Measurements from ENCODE around the gene H2AZ2.

H2AZ2 gene

GRCh38 chr7:44784364-44784763, 63.5 kb downstream of the H2AZ2 start:
- Histone ChIP-seq H3K4me3 (ENCODE audit: low read depth, low read length) (no peak overlapping the region), H3K9ac (ENCODE audit: low read depth, low read length) (no peak overlapping the region), H3K36me3 (ENCODE audit: control insufficient read depth, insufficient read depth, low read length) (no peaks in the 10 kb centered on the region), H3K27ac (ENCODE audit: low read depth, low read length) (no peak overlapping the region), H3K27me3 (ENCODE audit: control insufficient read depth, insufficient read depth, low read length) (no peaks in the 10 kb centered on the region), H3K9me3 (ENCODE audit: control insufficient read depth, insufficient read depth, low read length) (no peaks in the 10 kb centered on the region), H3K4me1 (ENCODE audit: control insufficient read depth, insufficient read depth, low read length) (no peaks in the 10 kb centered on the region)

- Histone ChIP-seq H3K36me3 (ENCODE audit: control insufficient read depth, insufficient read depth, low read length) (no peaks in the 10 kb centered on the region), H3K27ac (ENCODE audit: low read depth, low read length) (no peak overlapping the region), H3K9me3 (ENCODE audit: control insufficient read depth, insufficient read depth, low read length) (no peaks in the 10 kb centered on the region), H3K9ac (ENCODE audit: low read depth, low read length) (no peak overlapping the region), H3K27me3 (ENCODE audit: control insufficient read depth, insufficient read depth, low read length) (no peaks in the 10 kb centered on the region), H3K4me1 (ENCODE audit: control insufficient read depth, insufficient read depth, low read length) (no peaks in the 10 kb centered on the region), H3K4me3 (ENCODE audit: low read depth, low read length) (no peak overlapping the region)
These were observed 64.5 kb downstream of the H2AZ2 start for GRCh38 chr7:44783407-44783806.

GRCh38 chr7:44782460-44782859, 65.4 kb downstream of the H2AZ2 start:
- Histone ChIP-seq H3K4me3 (ENCODE audit: low read depth, low read length) (no peak overlapping the region), H3K27ac (ENCODE audit: low read depth, low read length) (no peak overlapping the region), H3K9me3 (ENCODE audit: control insufficient read depth, insufficient read depth, low read length) (no peaks in the 10 kb centered on the region), H3K9ac (ENCODE audit: low read depth, low read length) (no peak overlapping the region), H3K4me1 (ENCODE audit: control insufficient read depth, insufficient read depth, low read length) (no peaks in the 10 kb centered on the region), H3K36me3 (ENCODE audit: control insufficient read depth, insufficient read depth, low read length) (no peaks in the 10 kb centered on the region), H3K27me3 (ENCODE audit: control insufficient read depth, insufficient read depth, low read length) (no peaks in the 10 kb centered on the region)
